AG04450 (cell line): ENCODE data around the gene SCMH1. TPM values are rescaled to one million over a fixed set of nuclear protein-coding genes. Genes with fewer than 3 reads are reported as not detected.

Experiments
- CTCF ChIA-PET: fragments of 300-600, 350-600 bp; formaldehyde crosslinking; extraction: SDS; loops from one replicate; lab custom pipeline; 2022; ENCODE audit warnings: antibody characterized with exemption, inconsistent platforms; lab: Charles Lee
- POLR2A ChIA-PET: fragments of 350-600 bp; formaldehyde crosslinking; extraction: SDS; loops from one replicate; lab custom pipeline; 2021; ENCODE audit warnings: antibody characterized with exemption, inconsistent platforms; lab: Yijun Ruan, JAX
- DNase-seq: peaks from one replicate; pipeline ENCODE4 v3.0.0-alpha.2; 2011; ENCODE audit warnings: low read depth, low spot score
- H3K27ac ChIP-seq: one replicate; pipeline ENCODE4 v1.5.1; 2012; ENCODE audit warnings: low read depth, low read length, control low read depth
- H3K27me3 ChIP-seq: one replicate; pipeline ENCODE4 v1.6.0; 2012; ENCODE audit warnings: low read length; ENCODE audit not compliant: control insufficient read depth, insufficient read depth
- H3K4me3 ChIP-seq: 2 replicates; pipeline ENCODE4 v1.5.1; 2011; ENCODE audit warnings: mild to moderate bottlenecking, low read depth, low read length, control low read depth
- H3K9me3 ChIP-seq: 2 replicates; pipeline ENCODE4 v1.5.1; 2012; ENCODE audit warnings: low read length; ENCODE audit not compliant: control insufficient read depth, insufficient read depth
- polyA plus RNA-seq: library from polyadenylated mRNA; depleted of rRNA; stranded (reverse); fragments of >200 nt; gene quantifications from 2 replicates; pipeline ENCODE4 v1.2.3, GENCODE V29; 2011
- TF ChIP-seq, protein P1 (sequence below): IDR thresholded peaks from 2 replicates; pipeline ENCODE4 v1.5.1; 2011; ENCODE audit warnings: low read depth, low read length, control low read depth, inconsistent platforms

Gene SCMH1
- polyA plus RNA-seq, 1 experiment, result 32.1 TPM

DNA sequence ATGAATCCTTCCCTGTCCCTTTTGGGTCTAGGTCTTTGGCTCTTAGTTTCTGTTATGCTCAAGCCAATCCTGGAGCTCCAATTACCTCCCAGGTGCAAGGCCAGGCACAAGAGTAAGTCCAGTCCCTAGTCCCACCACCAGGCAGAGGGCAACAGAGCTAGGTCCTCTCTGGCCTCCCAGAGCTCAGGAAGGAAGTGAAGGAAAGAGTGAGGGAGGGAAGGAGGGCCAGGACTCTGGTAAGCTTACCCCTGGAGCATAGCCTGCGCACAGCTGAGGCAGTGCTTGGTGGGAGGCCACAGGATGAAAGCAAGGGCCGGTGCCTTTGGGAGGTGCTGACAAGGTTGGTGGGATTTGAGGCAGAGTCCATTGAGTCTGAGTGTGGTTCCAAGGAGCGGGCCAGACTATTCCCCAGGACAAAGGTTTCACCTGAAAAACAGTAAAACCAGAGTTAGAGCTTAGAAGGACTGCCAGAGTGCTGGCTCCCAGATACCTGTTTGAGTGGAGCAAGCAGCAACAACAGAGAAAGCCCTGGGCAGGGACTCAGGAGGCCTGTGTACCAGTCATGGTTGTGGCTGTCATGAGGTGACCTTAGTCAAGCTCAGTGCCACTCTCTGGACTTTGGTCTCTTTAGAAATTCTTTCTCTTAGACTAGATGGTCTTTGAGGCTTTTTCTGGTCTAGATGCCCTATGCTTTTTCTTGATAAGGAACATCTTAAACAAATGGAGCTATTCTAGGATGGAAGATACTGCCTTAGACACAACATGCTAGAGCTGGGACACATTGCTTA, 204.8 kb downstream of the SCMH1 start:
- TF ChIP-seq, protein P1, sequence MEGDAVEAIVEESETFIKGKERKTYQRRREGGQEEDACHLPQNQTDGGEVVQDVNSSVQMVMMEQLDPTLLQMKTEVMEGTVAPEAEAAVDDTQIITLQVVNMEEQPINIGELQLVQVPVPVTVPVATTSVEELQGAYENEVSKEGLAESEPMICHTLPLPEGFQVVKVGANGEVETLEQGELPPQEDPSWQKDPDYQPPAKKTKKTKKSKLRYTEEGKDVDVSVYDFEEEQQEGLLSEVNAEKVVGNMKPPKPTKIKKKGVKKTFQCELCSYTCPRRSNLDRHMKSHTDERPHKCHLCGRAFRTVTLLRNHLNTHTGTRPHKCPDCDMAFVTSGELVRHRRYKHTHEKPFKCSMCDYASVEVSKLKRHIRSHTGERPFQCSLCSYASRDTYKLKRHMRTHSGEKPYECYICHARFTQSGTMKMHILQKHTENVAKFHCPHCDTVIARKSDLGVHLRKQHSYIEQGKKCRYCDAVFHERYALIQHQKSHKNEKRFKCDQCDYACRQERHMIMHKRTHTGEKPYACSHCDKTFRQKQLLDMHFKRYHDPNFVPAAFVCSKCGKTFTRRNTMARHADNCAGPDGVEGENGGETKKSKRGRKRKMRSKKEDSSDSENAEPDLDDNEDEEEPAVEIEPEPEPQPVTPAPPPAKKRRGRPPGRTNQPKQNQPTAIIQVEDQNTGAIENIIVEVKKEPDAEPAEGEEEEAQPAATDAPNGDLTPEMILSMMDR, result no peak
- ChIA-PET CTCF (interaction anchor here (1.0 to 1.3 kb wide), 3 partner anchors 13 to 396 kb away, joined by 3 read pairs; no protein-coding TSS in a partner anchor), POLR2A (no interaction called here)
- Histone ChIP-seq H3K27me3 (no peaks in the 10 kb centered on the region), H3K9me3 (no peaks in the 10 kb centered on the region), H3K4me3 (no peak overlapping the region), H3K27ac (no peak overlapping the region)
- DNase-seq, result no peak

DNA sequence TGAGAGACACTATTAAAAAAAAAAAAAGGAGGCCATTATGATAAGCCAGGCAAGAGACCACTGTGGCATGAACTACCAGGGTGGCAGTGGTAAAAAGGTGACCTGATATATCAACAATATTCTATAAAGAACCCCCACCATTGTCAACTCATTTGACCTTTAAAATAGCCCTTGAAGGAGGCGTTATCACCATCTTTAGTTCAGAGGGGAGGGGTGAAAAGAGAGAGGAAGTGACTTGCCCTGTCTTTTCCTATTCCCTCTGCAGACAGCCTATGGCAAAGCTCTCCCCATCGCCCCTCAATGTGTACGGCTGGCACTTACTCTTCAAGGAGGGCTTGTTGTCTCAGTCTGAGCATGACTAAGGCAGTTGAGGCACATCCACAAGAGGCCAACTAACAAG, 208.8 kb downstream of the SCMH1 start:
- no peak for DNase-seq
- ChIA-PET CTCF (no interaction called here), POLR2A (no interaction called here)
- H3K27ac ChIP-seq, result no peak overlapping the region
- TF ChIP-seq, protein P1, result no peak
- H3K9me3 ChIP-seq, result no peaks in the 10 kb centered on the region
- no peak overlapping the region for H3K4me3 ChIP-seq
- no peaks in the 10 kb centered on the region for H3K27me3 ChIP-seq

DNA sequence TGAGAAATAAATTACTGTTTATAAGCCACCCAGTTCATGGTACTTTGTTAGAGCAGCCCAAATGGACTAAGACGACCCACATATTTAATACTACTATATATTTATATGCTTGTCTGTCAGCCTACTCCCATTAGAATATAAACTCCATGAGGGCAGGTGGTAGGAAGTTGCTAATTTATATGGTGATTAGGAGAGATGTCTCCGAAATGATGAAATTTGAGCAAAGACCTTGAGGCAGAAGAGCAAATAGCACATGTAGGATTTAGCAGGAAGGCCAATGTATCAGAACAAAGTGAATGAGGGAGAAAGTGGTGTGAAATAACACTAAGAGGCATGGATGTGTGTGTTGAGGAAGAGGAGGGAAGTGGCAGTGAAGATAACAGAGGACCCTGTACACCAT, 210.0 kb downstream of the SCMH1 start:
- DNase-seq, result no peak
- H3K27ac ChIP-seq, result no peak overlapping the region
- no peak overlapping the region for H3K4me3 ChIP-seq
- no peaks in the 10 kb centered on the region for H3K9me3 ChIP-seq
- no peaks in the 10 kb centered on the region for H3K27me3 ChIP-seq
- POLR2A ChIA-PET, result no interaction called here
- TF ChIP-seq, protein P1, result no peak
- CTCF ChIA-PET, result no interaction called here

DNA sequence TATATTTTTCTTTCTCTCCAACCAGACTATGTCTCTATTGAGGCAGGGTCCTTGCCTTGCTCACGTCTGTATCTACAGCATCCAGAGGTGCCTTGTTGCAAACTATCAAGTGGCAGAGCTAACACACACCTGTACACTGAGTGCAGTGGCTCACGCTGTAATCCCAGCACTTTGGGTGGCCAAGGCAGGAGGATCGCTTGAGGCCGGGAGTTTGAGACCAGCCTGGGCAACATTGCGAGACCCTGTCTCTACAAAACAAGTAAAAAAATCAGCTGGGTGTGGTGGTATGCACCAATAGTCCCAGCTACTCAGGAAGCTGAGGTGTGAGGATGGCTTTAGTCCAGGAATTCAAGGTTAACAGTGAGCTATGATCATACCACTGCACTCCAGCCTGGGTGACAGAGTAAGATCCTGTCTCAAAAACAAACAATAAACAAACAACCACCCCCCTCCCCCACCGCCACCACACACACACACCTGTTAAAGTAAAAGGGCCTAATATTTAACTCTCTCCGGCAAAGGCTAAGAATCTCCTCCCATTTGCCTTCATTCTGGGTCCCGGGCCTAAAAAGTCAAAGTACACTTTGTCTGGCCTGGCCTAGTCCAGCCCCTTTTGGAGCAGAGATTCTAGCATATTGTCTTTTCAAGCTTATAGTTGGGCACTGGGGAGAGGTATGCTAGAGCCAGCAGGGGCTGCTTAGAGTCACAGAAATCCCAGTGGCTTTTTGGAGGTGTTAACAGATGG, 211.1 kb downstream of the SCMH1 start:
- Histone ChIP-seq H3K27me3 (no peaks in the 10 kb centered on the region), H3K27ac (no peak overlapping the region), H3K4me3 (no peak overlapping the region), H3K9me3 (no peaks in the 10 kb centered on the region)
- DNase-seq, result no peak
- TF ChIP-seq, protein P1, result no peak
- POLR2A ChIA-PET, result no interaction called here
- CTCF ChIA-PET, result interaction anchor here (0.5 kb wide), 1 partner anchor 210 kb away, joined by 3 read pairs; no protein-coding TSS in a partner anchor

DNA sequence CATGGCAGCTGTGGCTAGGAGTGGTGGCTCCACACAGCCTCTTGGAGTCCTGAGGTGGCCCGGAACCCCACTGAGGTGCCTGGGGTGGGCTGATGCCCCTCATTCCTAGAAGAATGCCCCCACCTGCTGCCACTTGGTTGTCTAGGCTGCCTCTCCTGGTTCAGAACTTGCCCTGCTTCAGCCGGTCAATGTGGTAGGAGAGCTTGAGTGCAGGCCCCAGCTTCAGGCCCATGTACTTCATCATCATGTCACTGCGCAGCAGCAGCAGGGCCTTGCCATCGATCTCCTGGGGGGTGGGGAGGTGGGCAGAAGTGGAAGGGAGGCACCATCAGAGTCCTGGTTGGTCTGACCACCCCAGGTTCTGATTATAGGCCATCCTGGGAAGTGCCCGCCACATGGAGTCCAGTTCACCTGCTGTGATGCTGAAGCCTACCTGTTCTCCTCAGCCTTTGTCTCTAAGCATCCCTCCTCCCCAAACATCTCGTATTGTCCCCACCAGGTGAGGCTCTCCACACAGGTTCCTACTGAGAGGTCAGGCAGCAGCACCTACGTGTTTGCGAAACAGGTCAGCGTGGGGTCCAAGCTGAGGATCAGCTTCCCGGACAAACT, 214.0 kb downstream of the SCMH1 start:
- TF ChIP-seq, protein P1, result no peak

More for the DNA sequence above, 214.0 kb downstream of the SCMH1 start:
- Histone ChIP-seq H3K27ac (no peak overlapping the region), H3K27me3 (no peaks in the 10 kb centered on the region), H3K4me3 (no peak overlapping the region), H3K9me3 (no peaks in the 10 kb centered on the region)
- no peak for DNase-seq
- CTCF ChIA-PET, result interaction anchor here (0.7 kb wide), 1 partner anchor 36 kb away, joined by 4 read pairs; no protein-coding TSS in a partner anchor
- POLR2A ChIA-PET, result no interaction called here
